HepG2 (cell line): ENCODE results near the gene M1AP. TPM values are rescaled to one million over a fixed set of nuclear protein-coding genes. Genes with fewer than 3 reads are reported as not detected.
A peak's percentile ranks its signal among the peaks of the same experiment; 100 is the strongest.

Experiments used
- ARID5B ChIP-seq: IDR thresholded peaks from 2 replicates; pipeline ENCODE4 v1.4.0; 2020; ENCODE audit warnings: mild to moderate bottlenecking, missing genetic modification reagents
- ATF1 ChIP-seq: IDR thresholded peaks from 2 replicates; pipeline ENCODE4 v1.6.1; 2016; ENCODE audit warnings: mild to moderate bottlenecking, control low read depth
- CREB1 ChIP-seq, 2 experiments: fragments of 450-650 bp in 1 of 2; IDR thresholded peaks; 2 replicates each; pipeline ENCODE4 v1.6.1; 2016 to 2017; ENCODE audit warnings: control low read depth in 1 of 2, mild to moderate bottlenecking in 1 of 2, missing compliant biosample characterization in 1 of 2, missing genetic modification characterization in 1 of 2
- EED ChIP-seq: sonication (generic); formaldehyde crosslinking; IDR thresholded peaks from 2 replicates; pipeline ENCODE4 v1.5.0; 2020; ENCODE audit warnings: mild to moderate bottlenecking, missing genetic modification reagents
- FOSL1 ChIP-seq: sonication (generic); formaldehyde crosslinking; IDR thresholded peaks from 2 replicates; pipeline ENCODE4 v1.9.0; 2021; ENCODE audit warnings: missing genetic modification reagents, borderline replicate concordance
- GATA4 ChIP-seq: sonication (generic); IDR thresholded peaks from 2 replicates; pipeline ENCODE4 v1.6.1; 2016; ENCODE audit warnings: antibody characterized with exemption, low read depth, borderline replicate concordance
- MEIS2 ChIP-seq: sonication (generic); formaldehyde crosslinking; IDR thresholded peaks from 2 replicates; pipeline ENCODE4 v1.9.0; 2021; ENCODE audit warnings: mild to moderate bottlenecking, missing genetic modification reagents
- NPAS2 ChIP-seq: sonication (generic); formaldehyde crosslinking; IDR thresholded peaks from 2 replicates; pipeline ENCODE4 v1.8.0; 2022; ENCODE audit warnings: mild to moderate bottlenecking, missing genetic modification reagents, borderline replicate concordance
- NRL ChIP-seq: sonication (generic); formaldehyde crosslinking; IDR thresholded peaks from 2 replicates; pipeline ENCODE4 v1.5.0; 2020; ENCODE audit warnings: missing genetic modification reagents, mild to moderate bottlenecking, moderate library complexity, borderline replicate concordance
- PRPF4 ChIP-seq: fragments of 200-400 bp; formaldehyde crosslinking; IDR thresholded peaks from 2 replicates; pipeline ENCODE4 v1.6.1; 2016; ENCODE audit warnings: low read length, low read depth; ENCODE audit not compliant: poor library complexity, severe bottlenecking
- PTBP1 ChIP-seq: fragments of 200-400 bp; formaldehyde crosslinking; IDR thresholded peaks from 2 replicates; pipeline ENCODE4 v1.6.1; 2018; ENCODE audit warnings: low read length, low read depth; ENCODE audit not compliant: poor library complexity, severe bottlenecking
- TGIF2 ChIP-seq: IDR thresholded peaks from 2 replicates; pipeline ENCODE4 v1.6.1; 2016; ENCODE audit warnings: control low read depth, missing compliant biosample characterization
- USF2 ChIP-seq, 2 experiments: sonication (generic) in 1 of 2; formaldehyde crosslinking in 1 of 2; IDR thresholded peaks; 2 replicates each; pipeline versions ENCODE4 v1.5.1 to v1.6.1; 2011 to 2020; ENCODE audit warnings: borderline replicate concordance in 1 of 2, low read depth in 1 of 2, low read length in 1 of 2, mild to moderate bottlenecking in 1 of 2, missing genetic modification reagents in 1 of 2, moderate library complexity in 1 of 2
- ZHX1 ChIP-seq: sonication (generic); formaldehyde crosslinking; IDR thresholded peaks from 2 replicates; pipeline ENCODE4 v1.8.1; 2022; ENCODE audit warnings: low read depth, mild to moderate bottlenecking, missing genetic modification reagents
- ZNF362 ChIP-seq: sonication (generic); formaldehyde crosslinking; IDR thresholded peaks from 2 replicates; pipeline ENCODE4 v1.4.0; 2020; ENCODE audit warnings: missing genetic modification reagents, mild to moderate bottlenecking, borderline replicate concordance
- ZNF615 ChIP-seq: sonication (generic); formaldehyde crosslinking; IDR thresholded peaks from 2 replicates; pipeline ENCODE4 v1.5.0; 2020; ENCODE audit warnings: mild to moderate bottlenecking, missing genetic modification reagents, borderline replicate concordance
- polyA plus RNA-seq, 8 experiments: library from polyadenylated mRNA; depleted of rRNA in 3 of 8; stranded (reverse) in 7 of 8; unstranded in 1 of 8; fragments of >200 nt; fragmentation: Illumina TruSeq in 4 of 8; extraction: Trizol in 4 of 8; gene quantifications; 2 replicates each; pipeline versions ENCODE4 v1.2.1 to v1.2.3, GENCODE V29; 2011 to 2016; ENCODE audit warnings: low read depth in 4 of 8, missing spikeins in 1 of 8, mixed read lengths in 1 of 8; ENCODE audit not compliant: insufficient read depth in 1 of 8
- total RNA-seq, 5 experiments: library from RNA; depleted of rRNA; stranded (reverse); fragments of >200 nt; fragmentation: Illumina TruSeq; extraction: Trizol; gene quantifications; 2 replicates each; pipeline ENCODE4 v1.2.3, GENCODE V29; 2016; ENCODE audit warnings: low read depth in 1 of 5

Gene M1AP
- total and polyA plus RNA-seq, 2 of the 13 experiments (the other 11 are each of a cell fraction or from before 2014, with no cell fraction given) = not detected

GRCh38 chr2:74553892-74554819, 94.0 kb downstream of the M1AP start, which contains the start of the genes DOK1 and LOXL3 (continued):
- TF ChIP-seq PRPF4 (peak; percentile 41), CREB1 (IDR thresholded peaks at IDR 0.05) (peak; percentile 99), CREB1 (CRISPR knock-in tag; IDR thresholded peaks at IDR 0.05) (peak; percentile 91), USF2 (IDR thresholded peaks at IDR 0.05; ENCODE audit: low read depth, low read length) (no peak), USF2 (CRISPR knock-in tag; IDR thresholded peaks at IDR 0.05; ENCODE audit: borderline replicate concordance) (no peak), GATA4 (no peak), PTBP1 (peak; percentile 48), ATF1 (CRISPR knock-in tag) (peak; percentile 89), TGIF2 (CRISPR knock-in tag) (no peak), MEIS2 (no peak), ZNF615 (CRISPR knock-in tag) (peak; percentile 84; the same call in 1 of the 2 replicates), FOSL1 (CRISPR knock-in tag) (no peak), NPAS2 (CRISPR knock-in tag) (0 out of 2 replicates have a peak, but pooled peaks have one; percentile 34), NRL (no peak), EED (CRISPR knock-in tag) (0 out of 2 replicates have a peak, but pooled peaks have one; percentile 28), ZHX1 (peak; percentile 70; the same call in 1 of the 2 replicates), ZNF362 (CRISPR knock-in tag) (peak; percentile 16), ARID5B (CRISPR knock-in tag) (peak; percentile 15; the same call in 1 of the 2 replicates)
